IgD-negative memory B cell (primary cell): Measurements from ENCODE around the gene BHLHE23. TPM values are rescaled to one million over a fixed set of nuclear protein-coding genes. Genes with fewer than 3 reads are reported as not detected.
A peak's percentile ranks its signal among the peaks of the same experiment; 100 is the strongest.

Experiments
- H3K27ac Mint-ChIP-seq, 3 donors: one replicate each; pipeline ENCODE4 v1.8.0; 2020 to 2022; ENCODE audit warnings: mild to moderate bottlenecking in 3 of 3, mixed read lengths in 3 of 3, moderate library complexity in 1 of 3
- H3K27me3 Mint-ChIP-seq: one replicate; pipeline ENCODE4 v1.8.0; 2021; ENCODE audit warnings: mixed read lengths
- H3K36me3 Mint-ChIP-seq: one replicate; pipeline ENCODE4 v1.8.0; 2020; ENCODE audit warnings: mild to moderate bottlenecking, mixed read lengths
- H3K4me1 Mint-ChIP-seq, 3 donors: one replicate each; pipeline ENCODE4 v1.8.0; 2020 to 2022; ENCODE audit warnings: mixed read lengths in 3 of 3, mild to moderate bottlenecking in 1 of 3
- H3K4me3 Mint-ChIP-seq, 4 donors: one replicate each; pipeline ENCODE4 v1.8.0; 2020 to 2022; ENCODE audit warnings: mild to moderate bottlenecking in 4 of 4, mixed read lengths in 4 of 4, moderate library complexity in 3 of 4
- H3K9me3 Mint-ChIP-seq, 3 donors: one replicate each; pipeline ENCODE4 v1.8.0; 2020 to 2021; ENCODE audit warnings: mixed read lengths in 3 of 3, mild to moderate bottlenecking in 1 of 3
- polyA plus RNA-seq: library from polyadenylated mRNA; unstranded; fragments of 300-500 nt; fragmentation: Illumina TruSeq; gene quantifications from one replicate; pipeline ENCODE4 v1.2.3, GENCODE V29; 2021

BHLHE23 gene
- polyA plus RNA-seq, 1 donor from 2014 or later: not detected

- Mint-ChIP-seq H3K4me1 (peaks cover 6 to 7% (median 6%) of the 10 kb centered on the region in 3 donors), H3K27me3 (peaks cover 52% of the 10 kb centered on the region)
Observed at GRCh38 chr20:63014287-63014686, 7.5 kb upstream of the BHLHE23 start.

DNA sequence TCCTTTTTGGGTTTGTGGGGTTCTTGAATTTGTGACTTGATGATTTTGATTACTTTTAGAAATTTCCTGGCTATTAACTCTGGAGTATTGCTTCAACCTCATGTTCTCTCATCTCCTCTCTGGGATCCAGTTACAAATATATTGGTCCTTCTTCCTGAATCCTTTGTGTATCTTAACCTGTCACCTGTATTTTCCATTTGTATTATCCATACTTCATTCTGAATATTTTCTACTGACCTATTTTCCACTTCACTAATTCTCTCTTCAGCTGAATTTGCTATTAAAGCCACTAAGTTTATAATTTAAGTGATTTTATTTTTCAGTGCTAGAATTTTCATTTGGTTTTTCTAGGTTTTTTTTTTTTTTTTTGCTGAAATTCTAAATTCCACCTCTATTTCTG is 6.4 kb upstream of the BHLHE23 start:
- peaks cover 8 to 12% (median 10%) of the 10 kb centered on the region in 3 donors for H3K4me1 Mint-ChIP-seq
- peak overlapping the region in 1 of 4 donors; percentile 4 for H3K4me3 Mint-ChIP-seq
- peak overlapping the region in 1 of 3 donors; percentile 28 for H3K27ac Mint-ChIP-seq
- H3K27me3 Mint-ChIP-seq: peaks cover 57% of the 10 kb centered on the region
- H3K36me3 Mint-ChIP-seq: no peaks in the 10 kb centered on the region
- peaks cover 4 to 28% (median 19%) of the 10 kb centered on the region in 3 donors for H3K9me3 Mint-ChIP-seq

More at GRCh38 chr20:63014287-63014686, 7.5 kb upstream of the BHLHE23 start:
- H3K27ac Mint-ChIP-seq: peak overlapping the region in 2 of 3 donors; percentile 32 to 74
- H3K9me3 Mint-ChIP-seq: peaks cover 4 to 32% (median 20%) of the 10 kb centered on the region in 3 donors
- peaks cover 3% of the 10 kb centered on the region for H3K36me3 Mint-ChIP-seq
- H3K4me3 Mint-ChIP-seq: no peak overlapping the region

- peak overlapping the region in 2 of 4 donors; percentile 24 to 66 for H3K4me3 Mint-ChIP-seq
- H3K9me3 Mint-ChIP-seq: peaks cover 4 to 28% (median 19%) of the 10 kb centered on the region in 3 donors
- peak overlapping the region in 1 of 3 donors; percentile 42 for H3K27ac Mint-ChIP-seq
- H3K27me3 Mint-ChIP-seq: peaks cover 62% of the 10 kb centered on the region
- H3K4me1 Mint-ChIP-seq: peaks cover 8 to 12% (median 10%) of the 10 kb centered on the region in 3 donors
- no peaks in the 10 kb centered on the region for H3K36me3 Mint-ChIP-seq
Observed at GRCh38 chr20:63011798-63012197, 5.0 kb upstream of the BHLHE23 start.

DNA sequence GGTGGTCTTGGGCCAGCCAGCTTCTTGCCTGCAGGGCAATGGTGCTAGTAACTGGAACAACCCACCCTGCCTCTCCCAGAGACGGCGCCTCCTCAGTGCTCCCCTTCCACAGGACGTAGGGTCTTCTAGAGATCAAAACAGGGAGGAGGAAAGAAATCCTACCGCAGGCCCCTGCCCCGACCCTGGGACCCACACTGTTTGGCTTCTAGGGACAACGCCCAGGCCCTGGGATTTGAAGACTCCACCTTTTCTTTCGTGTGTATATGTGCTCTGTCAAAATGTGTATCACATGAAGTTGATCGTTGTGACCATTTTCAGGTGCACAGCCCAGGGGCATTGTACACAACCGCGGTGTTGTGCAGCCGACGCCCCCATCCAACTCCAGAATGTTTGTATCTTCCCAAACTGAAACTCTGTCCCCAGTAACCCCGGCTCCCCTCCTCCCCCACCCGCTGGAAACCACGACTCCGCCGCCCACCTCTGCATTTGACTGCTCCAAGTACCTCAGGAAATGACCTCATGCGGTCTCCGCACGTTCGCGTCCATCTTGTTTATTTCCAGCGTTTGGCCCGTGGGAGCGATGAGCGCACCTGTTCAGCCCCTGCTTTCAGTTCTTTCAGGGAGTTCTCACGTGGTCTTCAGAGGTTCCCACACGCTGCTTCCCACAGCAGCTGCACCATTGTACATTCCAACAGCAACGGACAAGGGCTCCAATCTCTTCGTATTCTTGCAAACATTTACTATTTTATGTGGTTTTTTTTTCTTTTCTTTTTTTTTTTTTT is 3.4 kb upstream of the BHLHE23 start:
- peak overlapping the region; percentile 72 to 97 (median 84) for H3K4me3 Mint-ChIP-seq
- peak overlapping the region; percentile 73 to 97 (median 86) for H3K27ac Mint-ChIP-seq
- peaks cover 4 to 27% (median 19%) of the 10 kb centered on the region in 3 donors for H3K9me3 Mint-ChIP-seq
- H3K27me3 Mint-ChIP-seq: peaks cover 52% of the 10 kb centered on the region
- H3K4me1 Mint-ChIP-seq: peaks cover 7 to 12% (median 10%) of the 10 kb centered on the region in 3 donors
- no peaks in the 10 kb centered on the region for H3K36me3 Mint-ChIP-seq

- H3K27ac Mint-ChIP-seq: peak overlapping the region; percentile 73 to 96 (median 91)
- peaks cover 4 to 22% (median 19%) of the 10 kb centered on the region in 3 donors for H3K9me3 Mint-ChIP-seq
- peak overlapping the region in 3 of 4 donors; percentile 76 to 97 (median 80) for H3K4me3 Mint-ChIP-seq
Observed at GRCh38 chr20:63009045-63009961, 2.5 kb upstream of the BHLHE23 start.

GRCh38 chr20:63008541-63009044 is 1.8 kb upstream of the BHLHE23 start:
- Mint-ChIP-seq H3K4me1 (peaks cover 8 to 15% (median 10%) of the 10 kb centered on the region in 3 donors), H3K4me3 (peak overlapping the region in 3 of 4 donors; percentile 67 to 80 (median 76)), H3K27me3 (peaks cover 46% of the 10 kb centered on the region), H3K9me3 (peaks cover 0 to 17% (median 12%) of the 10 kb centered on the region in 3 donors), H3K36me3 (no peaks in the 10 kb centered on the region), H3K27ac (peak overlapping the region in 2 of 3 donors; percentile 91 to 96)

More at GRCh38 chr20:63009045-63009961, 2.5 kb upstream of the BHLHE23 start:
- H3K36me3 Mint-ChIP-seq: no peaks in the 10 kb centered on the region
- peaks cover 7 to 15% (median 10%) of the 10 kb centered on the region in 3 donors for H3K4me1 Mint-ChIP-seq
- peaks cover 48% of the 10 kb centered on the region for H3K27me3 Mint-ChIP-seq

GRCh38 chr20:63007646-63008488 is 1.1 kb upstream of the BHLHE23 start:
- Mint-ChIP-seq H3K27ac (peak overlapping the region in 1 of 3 donors; percentile 96), H3K27me3 (peaks cover 48% of the 10 kb centered on the region), H3K9me3 (peaks cover 0 to 11% (median 5%) of the 10 kb centered on the region in 3 donors), H3K36me3 (no peaks in the 10 kb centered on the region), H3K4me1 (peaks cover 9 to 15% (median 10%) of the 10 kb centered on the region in 3 donors), H3K4me3 (peak overlapping the region in 1 of 4 donors; percentile 83)

DNA sequence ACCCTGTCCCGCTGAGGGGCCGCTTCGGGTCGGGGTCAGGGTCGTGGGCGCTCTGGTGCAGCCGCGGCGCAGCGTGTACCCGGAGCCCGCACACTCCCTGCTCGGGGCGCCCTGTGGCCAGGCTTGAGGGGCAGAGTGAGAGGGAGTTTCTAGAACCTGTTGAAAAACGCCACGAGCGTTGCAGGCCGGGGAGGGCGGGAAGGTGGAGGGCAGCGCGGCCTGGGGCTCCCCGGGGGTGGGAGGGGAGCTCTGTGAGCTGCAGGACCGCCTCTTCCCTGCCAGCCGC is 539 bp upstream of the BHLHE23 start:
- H3K27ac Mint-ChIP-seq: peak overlapping the region in 2 of 3 donors; percentile 19 to 65
- H3K4me3 Mint-ChIP-seq: no peak overlapping the region

GRCh38 chr20:63005862-63006539 is 763 bp downstream of the BHLHE23 start:
- H3K9me3 Mint-ChIP-seq: peaks cover 0 to 3% (median 0%) of the 10 kb centered on the region in 3 donors
- H3K27ac Mint-ChIP-seq: peak overlapping the region in 2 of 3 donors; percentile 27 to 62
- H3K36me3 Mint-ChIP-seq: no peaks in the 10 kb centered on the region
- peaks cover 48% of the 10 kb centered on the region for H3K27me3 Mint-ChIP-seq
- peak overlapping the region in 3 of 4 donors; percentile 16 to 63 (median 52) for H3K4me3 Mint-ChIP-seq
- H3K4me1 Mint-ChIP-seq: peaks cover 9 to 15% (median 9%) of the 10 kb centered on the region in 3 donors

More for the DNA sequence above, 539 bp upstream of the BHLHE23 start:
- Mint-ChIP-seq H3K4me1 (peaks cover 9 to 15% (median 10%) of the 10 kb centered on the region in 3 donors), H3K27me3 (peaks cover 50% of the 10 kb centered on the region), H3K9me3 (peaks cover 0 to 7% (median 0%) of the 10 kb centered on the region in 3 donors), H3K36me3 (no peaks in the 10 kb centered on the region)

DNA sequence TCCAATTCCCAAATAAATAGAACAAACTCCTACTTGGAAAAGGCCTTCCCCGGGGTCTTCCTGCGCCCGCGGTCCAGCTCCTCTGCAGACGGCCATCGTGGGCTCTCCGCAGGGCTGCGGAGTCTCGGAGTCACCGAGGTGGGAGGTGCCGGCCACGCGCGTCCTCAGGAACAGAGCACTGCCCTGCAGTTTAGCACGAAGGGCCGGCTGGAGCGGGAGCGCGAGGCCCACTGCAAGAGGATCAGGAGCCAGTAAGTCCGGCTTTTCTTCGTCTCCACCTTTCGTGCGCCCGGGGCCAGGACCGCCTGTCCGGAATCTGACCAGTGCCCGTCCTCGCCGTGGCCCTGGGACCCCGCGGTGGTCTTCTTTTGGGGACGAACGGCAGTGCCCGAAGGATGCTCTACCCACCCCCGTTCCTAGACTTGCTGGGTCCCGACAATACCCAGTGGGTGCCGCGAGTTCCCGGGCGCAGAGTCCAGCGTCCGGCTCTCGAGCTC is 1.4 kb downstream of the BHLHE23 start:
- peak overlapping the region in 2 of 3 donors; percentile 27 to 62 for H3K27ac Mint-ChIP-seq
- H3K36me3 Mint-ChIP-seq: no peaks in the 10 kb centered on the region
- peaks cover 6 to 14% (median 8%) of the 10 kb centered on the region in 3 donors for H3K4me1 Mint-ChIP-seq
- peak overlapping the region in 3 of 4 donors; percentile 16 to 63 (median 52) for H3K4me3 Mint-ChIP-seq
- peaks cover 0 to 1% (median 0%) of the 10 kb centered on the region in 3 donors for H3K9me3 Mint-ChIP-seq
- peaks cover 47% of the 10 kb centered on the region for H3K27me3 Mint-ChIP-seq

- no peaks in the 10 kb centered on the region for H3K9me3 Mint-ChIP-seq
- H3K4me3 Mint-ChIP-seq: peak overlapping the region in 1 of 4 donors; percentile 69
- peaks cover 49% of the 10 kb centered on the region for H3K27me3 Mint-ChIP-seq
- H3K4me1 Mint-ChIP-seq: peaks cover 2 to 9% (median 4%) of the 10 kb centered on the region in 3 donors
- no peaks in the 10 kb centered on the region for H3K36me3 Mint-ChIP-seq
- H3K27ac Mint-ChIP-seq: peak overlapping the region in 2 of 3 donors; percentile 39 to 82
Observed at GRCh38 chr20:63004607-63005364, 2.0 kb downstream of the BHLHE23 start.

- H3K4me1 Mint-ChIP-seq: peaks cover 0 to 3% (median 2%) of the 10 kb centered on the region in 3 donors
- peaks cover 45% of the 10 kb centered on the region for H3K27me3 Mint-ChIP-seq
- peak overlapping the region in 2 of 3 donors; percentile 69 for H3K27ac Mint-ChIP-seq
- peak overlapping the region in 3 of 4 donors; percentile 46 to 79 (median 47) for H3K4me3 Mint-ChIP-seq
- no peaks in the 10 kb centered on the region for H3K36me3 Mint-ChIP-seq
- no peaks in the 10 kb centered on the region for H3K9me3 Mint-ChIP-seq
Observed at GRCh38 chr20:63003546-63003945, 3.2 kb downstream of the BHLHE23 start.
